DND-41 (cell line): ENCODE data around the gene TMEM132D.

Experiments used
- EZH2 ChIP-seq: IDR thresholded peaks from 3 replicates; pipeline ENCODE4 v1.6.1; 2012; ENCODE audit warnings: borderline replicate concordance, low read depth, mild to moderate bottlenecking, moderate library complexity, low read length, inconsistent platforms; ENCODE audit not compliant: severe bottlenecking
- TF ChIP-seq, protein P1 (sequence below): IDR thresholded peaks from 2 replicates; pipeline ENCODE4 v1.5.1; 2012; ENCODE audit warnings: borderline replicate concordance, low read length, moderate library complexity, mild to moderate bottlenecking; ENCODE audit not compliant: poor library complexity, severe bottlenecking; ENCODE audit errors: extremely low read depth

DNA sequence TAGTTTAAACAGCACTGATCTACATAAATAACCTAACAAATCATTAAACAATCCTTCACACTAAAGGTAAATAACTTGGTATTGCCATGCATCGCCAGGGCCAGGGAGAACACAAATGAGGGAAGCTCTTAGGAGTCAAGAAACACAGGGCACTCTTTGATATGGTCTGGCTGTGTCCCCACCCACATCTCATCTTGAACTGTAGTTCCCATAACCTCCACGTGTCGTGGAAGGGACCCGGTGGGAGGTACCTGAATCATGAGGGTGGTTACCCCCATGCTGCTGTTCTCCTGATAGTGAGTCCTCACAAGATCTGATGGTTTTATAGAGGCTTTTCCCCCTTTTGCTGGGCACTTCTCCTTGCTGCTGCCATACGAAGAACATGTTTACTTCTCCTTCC is 17.3 kb downstream of the TMEM132D start:
- TF ChIP-seq, protein P1, sequence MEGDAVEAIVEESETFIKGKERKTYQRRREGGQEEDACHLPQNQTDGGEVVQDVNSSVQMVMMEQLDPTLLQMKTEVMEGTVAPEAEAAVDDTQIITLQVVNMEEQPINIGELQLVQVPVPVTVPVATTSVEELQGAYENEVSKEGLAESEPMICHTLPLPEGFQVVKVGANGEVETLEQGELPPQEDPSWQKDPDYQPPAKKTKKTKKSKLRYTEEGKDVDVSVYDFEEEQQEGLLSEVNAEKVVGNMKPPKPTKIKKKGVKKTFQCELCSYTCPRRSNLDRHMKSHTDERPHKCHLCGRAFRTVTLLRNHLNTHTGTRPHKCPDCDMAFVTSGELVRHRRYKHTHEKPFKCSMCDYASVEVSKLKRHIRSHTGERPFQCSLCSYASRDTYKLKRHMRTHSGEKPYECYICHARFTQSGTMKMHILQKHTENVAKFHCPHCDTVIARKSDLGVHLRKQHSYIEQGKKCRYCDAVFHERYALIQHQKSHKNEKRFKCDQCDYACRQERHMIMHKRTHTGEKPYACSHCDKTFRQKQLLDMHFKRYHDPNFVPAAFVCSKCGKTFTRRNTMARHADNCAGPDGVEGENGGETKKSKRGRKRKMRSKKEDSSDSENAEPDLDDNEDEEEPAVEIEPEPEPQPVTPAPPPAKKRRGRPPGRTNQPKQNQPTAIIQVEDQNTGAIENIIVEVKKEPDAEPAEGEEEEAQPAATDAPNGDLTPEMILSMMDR: no peak
- TF ChIP-seq EZH2: no peak
